Measurements from ENCODE around the gene ARHGAP42.

ARHGAP42 gene

DNA sequence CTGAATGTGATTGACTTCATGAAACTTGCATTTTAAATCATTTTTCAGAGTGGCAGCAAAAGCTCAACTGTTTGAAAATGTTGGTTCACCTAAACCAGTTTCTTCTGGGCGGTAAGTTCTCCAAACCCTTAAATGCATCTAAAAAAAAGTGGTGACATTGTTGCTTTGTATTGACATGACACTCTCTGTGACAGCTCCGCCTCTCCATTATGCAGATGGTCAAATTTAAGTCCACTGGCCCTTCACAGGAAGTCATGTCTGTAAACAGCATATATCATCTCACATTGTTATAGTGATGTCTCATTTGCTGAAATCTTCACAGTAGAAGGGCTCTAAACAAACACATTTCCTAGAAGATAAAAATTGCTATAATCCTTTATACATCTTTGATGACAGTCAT is 291.9 kb downstream of the ARHGAP42 start:
- DNase-seq (ENCODE audit: insufficient read length, low spot score) (no peak), FAIRE-seq (no peak)
- TF ChIP-seq SPI1 (IDR thresholded peaks at IDR 0.05; ENCODE audit: low read depth, low read length) (no peak), PAX5 (IDR thresholded peaks at IDR 0.05; ENCODE audit: insufficient read depth, low read length, severe bottlenecking) (no peak), POLR2A (IDR thresholded peaks at IDR 0.05; ENCODE audit: low read depth, low read length) (no peak), POU2F2 (IDR thresholded peaks at IDR 0.05; ENCODE audit: low read depth, low read length) (no peak), TAF1 (IDR thresholded peaks at IDR 0.05; ENCODE audit: low read depth, low read length) (no peak), POLR2AphosphoS5 (IDR thresholded peaks at IDR 0.05; ENCODE audit: low read depth, low read length) (no peak)

DNA sequence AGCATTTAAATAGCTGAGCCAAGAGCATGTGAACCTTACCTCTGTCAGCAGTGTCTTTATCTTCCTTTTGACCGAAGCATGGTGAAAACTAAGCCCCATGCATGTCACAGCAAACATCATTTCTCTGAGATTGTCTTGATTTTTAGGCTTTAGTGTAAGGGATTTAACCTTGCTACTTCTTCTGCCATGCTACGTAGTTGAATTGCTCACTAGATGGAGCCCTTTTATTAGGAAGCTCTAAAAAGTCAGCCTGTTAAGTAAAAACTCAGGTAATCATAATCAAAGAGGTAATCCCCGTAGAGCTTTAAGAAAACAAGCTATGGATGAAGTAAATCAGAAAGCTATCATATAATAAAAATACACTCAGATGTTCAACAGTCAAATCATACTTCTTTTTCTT is 293.1 kb downstream of the ARHGAP42 start:
- no peak for TF ChIP-seq POU2F2 (IDR thresholded peaks at IDR 0.05; ENCODE audit: low read depth, low read length)
- no peak for TF ChIP-seq SPI1 (IDR thresholded peaks at IDR 0.05; ENCODE audit: low read depth, low read length)
- no peak for TF ChIP-seq POLR2A (IDR thresholded peaks at IDR 0.05; ENCODE audit: low read depth, low read length)
- no peak for TF ChIP-seq POLR2AphosphoS5 (IDR thresholded peaks at IDR 0.05; ENCODE audit: low read depth, low read length)
- FAIRE-seq, result no peak
- no peak for DNase-seq (ENCODE audit: insufficient read length, low spot score)

DNA sequence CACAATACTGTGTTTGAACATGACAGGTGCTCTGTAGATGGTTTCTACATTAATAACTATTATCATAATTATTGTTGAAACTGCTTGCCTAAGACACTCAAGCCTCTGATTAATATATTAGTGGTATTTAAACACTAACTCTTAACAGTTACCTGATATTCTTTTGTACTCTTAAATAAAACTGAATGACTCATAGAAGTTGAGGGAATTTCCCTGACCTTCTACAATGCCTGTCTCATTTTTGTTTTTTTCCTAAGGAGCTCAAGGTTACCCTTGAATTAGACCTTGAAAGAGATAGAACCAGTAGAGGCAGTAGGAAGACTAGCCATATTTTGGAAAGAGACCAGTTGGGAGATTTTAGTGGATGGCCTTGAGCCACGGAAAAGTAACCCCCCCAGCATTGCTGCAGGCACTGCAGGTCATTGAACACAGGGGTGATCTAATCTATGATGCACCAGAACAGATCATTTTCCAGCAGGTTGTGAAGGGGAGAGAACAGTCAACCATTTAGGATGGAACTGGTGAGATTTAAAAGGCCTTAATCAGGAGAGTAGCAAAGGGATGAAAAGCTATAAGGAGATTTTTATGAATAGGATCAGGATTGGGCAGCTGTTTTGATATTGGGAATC is 294.2 kb downstream of the ARHGAP42 start:
- DNase-seq (ENCODE audit: insufficient read length, low spot score) (no peak), FAIRE-seq (no peak)
- TF ChIP-seq SPI1 (IDR thresholded peaks at IDR 0.05; ENCODE audit: low read depth, low read length) (no peak), POLR2A (IDR thresholded peaks at IDR 0.05; ENCODE audit: low read depth, low read length) (no peak), POLR2AphosphoS5 (IDR thresholded peaks at IDR 0.05; ENCODE audit: low read depth, low read length) (no peak), PAX5 (IDR thresholded peaks at IDR 0.05; ENCODE audit: insufficient read depth, low read length, severe bottlenecking) (no peak), POU2F2 (IDR thresholded peaks at IDR 0.05; ENCODE audit: low read depth, low read length) (no peak), TAF1 (IDR thresholded peaks at IDR 0.05; ENCODE audit: low read depth, low read length) (no peak)

DNA sequence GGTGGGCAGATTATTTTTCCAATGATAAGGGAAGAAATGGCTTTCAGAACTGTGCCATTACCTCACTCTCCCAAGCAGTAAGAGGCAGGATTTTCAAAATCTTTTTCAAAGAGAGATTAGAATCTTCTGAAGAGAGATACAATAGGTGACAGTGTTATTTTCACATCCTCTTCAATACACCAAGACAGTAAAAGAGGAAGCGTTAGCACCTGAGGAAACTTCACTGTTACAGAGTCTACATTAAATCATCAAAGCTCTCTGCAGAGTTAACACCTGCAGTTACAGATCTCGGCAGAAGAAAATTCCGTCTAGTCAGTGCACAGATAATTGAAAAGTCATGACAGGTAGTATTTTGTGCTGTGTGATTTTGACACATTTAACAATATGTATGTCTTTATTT is 297.6 kb downstream of the ARHGAP42 start:
- DNase-seq (ENCODE audit: insufficient read length, low spot score) (no peak), FAIRE-seq (no peak)
- TF ChIP-seq SPI1 (IDR thresholded peaks at IDR 0.05; ENCODE audit: low read depth, low read length) (peak; percentile 65), TAF1 (IDR thresholded peaks at IDR 0.05; ENCODE audit: low read depth, low read length) (no peak)

DNA sequence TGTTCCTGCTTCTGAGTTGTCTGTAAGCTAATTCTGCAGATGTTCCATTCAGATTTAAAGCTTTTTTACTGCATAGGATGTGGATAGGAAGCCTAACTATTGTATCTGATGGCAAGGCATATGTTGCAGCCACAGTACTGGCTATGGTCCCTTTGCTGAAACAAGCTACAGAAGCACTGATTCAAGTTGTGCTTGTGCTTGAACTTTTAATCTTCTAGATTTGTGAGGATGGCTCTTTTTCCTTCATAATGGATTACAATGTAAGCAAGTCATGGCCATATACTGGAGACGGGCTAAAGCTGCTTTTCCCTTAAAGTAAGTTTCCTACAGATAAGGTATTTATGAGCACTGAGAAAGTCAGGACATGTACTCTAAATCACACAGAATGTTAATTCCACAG is 303.8 kb downstream of the ARHGAP42 start:
- TF ChIP-seq POLR2AphosphoS5 (IDR thresholded peaks at IDR 0.05; ENCODE audit: low read depth, low read length), result no peak
- TF ChIP-seq TAF1 (IDR thresholded peaks at IDR 0.05; ENCODE audit: low read depth, low read length), result no peak
- no peak for TF ChIP-seq POU2F2 (IDR thresholded peaks at IDR 0.05; ENCODE audit: low read depth, low read length)
- TF ChIP-seq POLR2A (IDR thresholded peaks at IDR 0.05; ENCODE audit: low read depth, low read length), result no peak
- TF ChIP-seq SPI1 (IDR thresholded peaks at IDR 0.05; ENCODE audit: low read depth, low read length), result no peak
- TF ChIP-seq PAX5 (IDR thresholded peaks at IDR 0.05; ENCODE audit: insufficient read depth, low read length, severe bottlenecking), result no peak
- FAIRE-seq (no peak), DNase-seq (ENCODE audit: insufficient read length, low spot score) (no peak)

DNA sequence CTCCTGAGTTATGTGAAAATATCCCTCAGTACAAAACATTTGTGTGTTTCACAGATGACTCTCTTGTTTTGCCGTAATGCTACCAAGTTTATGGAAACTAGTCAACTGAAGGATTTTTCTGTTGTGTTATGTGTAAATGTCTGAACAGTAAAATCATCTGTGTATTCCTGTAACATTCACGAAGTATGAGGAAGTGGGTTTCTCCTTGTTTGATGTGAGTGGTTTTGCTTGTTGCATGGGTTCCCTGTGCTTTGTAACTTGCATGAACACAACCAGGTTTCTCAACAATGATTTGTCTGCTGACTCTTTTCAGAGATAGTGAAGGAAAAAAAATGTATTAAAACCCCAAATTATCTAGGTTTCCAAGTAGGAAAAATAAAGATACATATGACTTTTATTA is 304.5 kb downstream of the ARHGAP42 start:
- no peak for FAIRE-seq

DNA sequence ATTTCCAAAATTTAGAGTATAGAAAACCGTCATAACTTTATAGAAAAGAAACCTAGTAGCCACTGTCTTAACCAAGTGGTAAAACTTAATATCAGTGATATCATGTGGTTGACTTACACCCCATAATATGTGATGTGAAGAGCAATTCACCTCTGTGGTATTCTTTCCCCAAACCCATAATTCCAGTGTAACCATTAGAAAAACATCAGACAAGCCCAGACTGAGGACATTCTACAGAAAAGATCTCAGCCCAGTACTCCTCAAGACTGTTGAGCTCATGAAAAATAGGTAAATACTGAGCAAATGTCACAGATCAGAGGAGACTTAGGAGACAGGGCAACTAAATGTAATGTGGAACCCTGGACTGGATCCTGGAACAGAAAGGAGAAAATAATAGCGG is 307.9 kb downstream of the ARHGAP42 start:
- FAIRE-seq, result no peak
- no peak for DNase-seq (ENCODE audit: insufficient read length, low spot score)
- TF ChIP-seq TAF1 (IDR thresholded peaks at IDR 0.05; ENCODE audit: low read depth, low read length) (no peak), PAX5 (IDR thresholded peaks at IDR 0.05; ENCODE audit: insufficient read depth, low read length, severe bottlenecking) (no peak), SPI1 (IDR thresholded peaks at IDR 0.05; ENCODE audit: low read depth, low read length) (no peak), POU2F2 (IDR thresholded peaks at IDR 0.05; ENCODE audit: low read depth, low read length) (no peak), POLR2AphosphoS5 (IDR thresholded peaks at IDR 0.05; ENCODE audit: low read depth, low read length) (no peak), POLR2A (IDR thresholded peaks at IDR 0.05; ENCODE audit: low read depth, low read length) (no peak)

More for the DNA sequence above, 304.5 kb downstream of the ARHGAP42 start:
- no peak for DNase-seq (ENCODE audit: insufficient read length, low spot score)
- no peak for TF ChIP-seq POLR2A (IDR thresholded peaks at IDR 0.05; ENCODE audit: low read depth, low read length)
- no peak for TF ChIP-seq POLR2AphosphoS5 (IDR thresholded peaks at IDR 0.05; ENCODE audit: low read depth, low read length)
- 0 out of 2 replicates have a peak, but pooled peaks have one; percentile 15 for TF ChIP-seq SPI1 (IDR thresholded peaks at IDR 0.05; ENCODE audit: low read depth, low read length)
- no peak for TF ChIP-seq TAF1 (IDR thresholded peaks at IDR 0.05; ENCODE audit: low read depth, low read length)

DNA sequence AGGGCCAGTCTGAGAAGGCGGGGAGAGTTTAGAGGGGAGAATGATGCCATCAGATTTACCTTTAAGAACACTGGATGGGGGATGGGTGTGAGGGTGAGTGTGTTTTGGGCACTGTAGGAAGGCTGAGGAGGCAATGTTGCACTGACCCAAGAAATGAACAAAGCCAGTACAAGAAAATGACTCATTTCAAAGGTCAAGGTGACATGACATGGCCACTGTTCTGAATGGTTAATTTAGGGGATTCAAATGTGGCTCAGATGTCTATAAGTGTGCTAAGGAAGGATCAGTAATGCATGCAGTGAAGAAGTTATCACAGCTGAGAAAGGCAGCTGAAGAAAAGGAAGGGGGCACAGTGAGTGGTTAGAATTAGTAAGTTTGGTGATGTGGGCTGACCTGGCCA is 312.7 kb downstream of the ARHGAP42 start:
- DNase-seq (ENCODE audit: insufficient read length, low spot score) (no peak), FAIRE-seq (no peak)

DNA sequence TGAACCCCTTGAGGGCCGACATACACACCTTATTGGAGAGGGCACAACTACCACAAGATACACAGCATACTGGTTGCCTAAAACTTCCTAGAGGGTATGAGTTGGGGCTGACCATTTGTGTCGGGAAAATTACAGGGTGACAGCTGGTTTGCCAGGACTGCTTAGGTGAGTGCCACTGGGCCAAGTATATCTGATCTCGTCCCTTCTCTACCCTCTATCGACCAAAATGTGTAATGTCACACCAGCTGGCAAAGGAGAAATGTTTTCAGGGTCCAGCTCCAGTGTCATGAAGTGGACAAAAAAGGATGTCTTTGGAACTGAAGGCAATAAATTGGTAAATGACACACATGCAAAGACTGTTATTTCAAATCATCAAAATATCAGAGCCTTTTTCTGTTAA is 316.4 kb downstream of the ARHGAP42 start:
- FAIRE-seq, result peak; percentile 76
- no peak for DNase-seq (ENCODE audit: insufficient read length, low spot score)
- TF ChIP-seq PAX5 (IDR thresholded peaks at IDR 0.05; ENCODE audit: insufficient read depth, low read length, severe bottlenecking), result no peak
- TF ChIP-seq POU2F2 (IDR thresholded peaks at IDR 0.05; ENCODE audit: low read depth, low read length), result no peak
- no peak for TF ChIP-seq TAF1 (IDR thresholded peaks at IDR 0.05; ENCODE audit: low read depth, low read length)
- no peak for TF ChIP-seq POLR2AphosphoS5 (IDR thresholded peaks at IDR 0.05; ENCODE audit: low read depth, low read length)
- no peak for TF ChIP-seq POLR2A (IDR thresholded peaks at IDR 0.05; ENCODE audit: low read depth, low read length)

More for the DNA sequence above, 312.7 kb downstream of the ARHGAP42 start:
- TF ChIP-seq SPI1 (IDR thresholded peaks at IDR 0.05; ENCODE audit: low read depth, low read length) (no peak), POLR2A (IDR thresholded peaks at IDR 0.05; ENCODE audit: low read depth, low read length) (no peak), POLR2AphosphoS5 (IDR thresholded peaks at IDR 0.05; ENCODE audit: low read depth, low read length) (no peak), POU2F2 (IDR thresholded peaks at IDR 0.05; ENCODE audit: low read depth, low read length) (no peak), PAX5 (IDR thresholded peaks at IDR 0.05; ENCODE audit: insufficient read depth, low read length, severe bottlenecking) (no peak), TAF1 (IDR thresholded peaks at IDR 0.05; ENCODE audit: low read depth, low read length) (no peak)

DNA sequence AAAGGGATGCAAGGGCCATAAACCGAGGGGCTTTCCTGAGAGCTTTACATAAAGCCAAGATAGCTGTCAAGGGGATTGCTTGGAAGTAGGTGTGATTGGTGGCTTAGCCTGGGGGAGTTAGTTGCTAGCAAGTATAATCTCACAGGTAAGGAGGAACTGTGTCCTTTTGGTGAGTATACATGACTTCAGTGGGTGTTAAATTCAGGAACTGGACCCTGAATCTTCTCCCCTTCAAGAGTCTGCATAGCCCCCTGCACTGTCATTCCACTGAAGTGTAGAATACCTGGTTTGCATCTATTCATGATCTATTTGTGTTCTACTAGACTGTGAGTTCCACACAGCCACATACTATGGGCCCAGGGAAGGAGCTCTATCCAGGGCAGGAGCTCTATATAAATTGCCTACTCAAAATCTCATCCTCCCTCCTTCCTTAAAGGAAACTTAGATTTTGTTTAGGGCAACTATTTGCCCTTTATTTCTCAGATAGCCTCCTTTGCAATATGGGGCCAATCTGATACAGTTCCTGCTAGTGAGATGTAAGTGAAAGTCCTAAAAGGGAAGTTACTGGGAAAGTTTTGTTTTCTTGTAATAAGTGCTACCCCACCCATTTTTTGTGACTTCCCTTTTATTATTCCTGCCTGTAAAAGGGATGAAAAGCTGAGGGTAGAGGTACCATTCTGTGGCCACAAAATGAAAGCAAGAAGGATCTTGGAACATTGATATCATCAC is 322.0 kb downstream of the ARHGAP42 start:
- no peak for DNase-seq (ENCODE audit: insufficient read length, low spot score)
- FAIRE-seq, result no peak
- peak; percentile 31; the same call in 1 of the 2 replicates for TF ChIP-seq SPI1 (IDR thresholded peaks at IDR 0.05; ENCODE audit: low read depth, low read length)
- TF ChIP-seq POLR2A (IDR thresholded peaks at IDR 0.05; ENCODE audit: low read depth, low read length), result no peak
